Prostate gland (tissue), 2 donors: ENCODE measurements around the gene ZCCHC14.

ENCODE experiments used
- CTCF ChIP-seq, 4 experiments: fragments of 200-600 bp in 2 of 4; fragments of 450-650 bp in 2 of 4; sonication (generic) in 2 of 4; IDR thresholded peaks; 1 replicate in 3 of 4; 2 replicates in 1 of 4; pipeline ENCODE4 v1.5.1; 2016 to 2019; ENCODE audit warnings: antibody characterized with exemption in 4 of 4, mild to moderate bottlenecking in 2 of 4, moderate library complexity in 2 of 4
- POLR2A ChIP-seq: fragments of 450-650 bp; IDR thresholded peaks from one replicate; pipeline ENCODE4 v1.6.1; 2016; ENCODE audit warnings: antibody characterized with exemption, mild to moderate bottlenecking
- POLR2AphosphoS5 ChIP-seq: sonication (generic); formaldehyde crosslinking; IDR thresholded peaks from one replicate; pipeline ENCODE4 v1.6.1; 2017; ENCODE audit warnings: antibody characterized with exemption

DNA sequence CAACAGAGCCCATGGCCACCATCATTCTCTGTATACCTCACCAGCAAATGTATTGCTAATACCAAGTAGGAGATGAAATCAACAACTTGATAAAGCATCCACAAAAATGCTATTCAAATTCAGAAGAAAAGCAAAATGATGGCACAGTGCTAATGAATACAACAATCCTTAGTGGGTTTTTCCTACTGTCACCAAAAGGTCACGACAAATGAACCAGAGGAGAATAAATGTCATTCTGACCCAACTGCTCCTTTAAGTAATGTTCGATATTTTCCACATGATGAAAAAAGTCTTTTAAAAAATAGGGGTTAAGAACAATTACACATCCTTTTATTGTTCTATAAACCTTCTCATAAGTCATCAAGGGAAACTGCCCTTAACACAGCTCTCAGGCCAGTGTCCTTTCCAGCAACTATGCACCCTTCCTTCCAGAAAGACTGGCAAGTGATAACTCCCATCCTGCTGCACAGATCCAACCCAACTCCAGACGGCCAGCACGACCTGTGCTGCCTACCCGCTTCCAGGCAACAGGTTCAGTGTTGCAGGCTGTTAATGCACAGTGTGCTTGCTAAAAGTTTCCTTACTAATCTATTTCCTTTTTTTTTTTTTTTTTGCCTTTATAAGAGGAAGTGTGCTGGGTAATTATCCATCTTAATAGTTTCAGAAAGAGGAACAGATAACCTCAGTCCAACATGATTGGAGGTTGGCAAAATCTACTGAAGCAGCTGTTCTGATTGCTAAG, 124.6 kb downstream of the ZCCHC14 start:
- TF ChIP-seq POLR2AphosphoS5 (no peak), POLR2A (no peak), CTCF (IDR thresholded peaks at IDR 0.05) (no peak)
